ENCODE measurements around the gene ADAMTS7. TPM values are rescaled to one million over a fixed set of nuclear protein-coding genes. Genes with fewer than 3 reads are reported as not detected.

ADAMTS7 gene
- total and polyA plus RNA-seq, 2 of the 8 experiments (the other 6 are each of a cell fraction or from before 2014, with no cell fraction given) = 27.9 to 45.2 TPM

GRCh38 chr15:78796510-78796909 lies 14.8 kb downstream of the ADAMTS7 start (continued):
- TF ChIP-seq CTCF (IDR thresholded peaks at IDR 0.05; ENCODE audit: control extremely low read depth in 1 of 3, insufficient read depth in 1 of 3, low read depth in 1 of 3, low read length in 3 of 3) = no peak
- no peak for TF ChIP-seq MAFK (IDR thresholded peaks at IDR 0.05; ENCODE audit: low read depth, low read length)
- no peak for TF ChIP-seq SRF (IDR thresholded peaks at IDR 0.05; ENCODE audit: low read depth, low read length)
- TF ChIP-seq RAD21 (IDR thresholded peaks at IDR 0.05 in 1 of 2, conservative IDR thresholded peaks at IDR 0.05 in 1 of 2; ENCODE audit: low read depth in 2 of 2, low read length in 2 of 2) = no peak

Measured in H1 (cell line).